Gastrocnemius medialis (tissue), 4 donors: ENCODE measurements around the gene CCND2.

Experiments used
- CTCF ChIP-seq, 5 experiments: fragments of 450-650 bp in 3 of 5; fragments of 200-600 bp in 2 of 5; sonication (generic) in 2 of 5; IDR thresholded peaks in 4 of 5; conservative IDR thresholded peaks in 1 of 5; 1 replicate in 4 of 5; 2 replicates in 1 of 5; pipeline ENCODE4 v1.5.1; 2016 to 2019; ENCODE audit warnings: antibody characterized with exemption in 5 of 5, mild to moderate bottlenecking in 3 of 5, moderate library complexity in 3 of 5
- POLR2A ChIP-seq, 2 donors: fragments of 450-650 bp; IDR thresholded peaks; one replicate each; pipeline ENCODE4 v1.6.1; 2017; ENCODE audit warnings: antibody characterized with exemption in 2 of 2, mild to moderate bottlenecking in 2 of 2, moderate library complexity in 2 of 2

GRCh38 chr12:4278329-4279197 is 5.0 kb downstream of the CCND2 start:
- TF ChIP-seq CTCF (IDR thresholded peaks at IDR 0.05 in 4 of 5, conservative IDR thresholded peaks at IDR 0.05 in 1 of 5) (no peak), POLR2A (IDR thresholded peaks at IDR 0.05) (no peak)
